ENCODE results near the gene CTDSPL. TPM values are rescaled to one million over a fixed set of nuclear protein-coding genes. Genes with fewer than 3 reads are reported as not detected.

The CTDSPL gene
- total and polyA plus RNA-seq, 2 experiments from 2014 or later = 7.1 to 33.4 TPM

- TF ChIP-seq EZH2phosphoT487 (IDR thresholded peaks at IDR 0.05; ENCODE audit: insufficient read depth, low read depth) (no peak), EZH2 (IDR thresholded peaks at IDR 0.05; ENCODE audit: insufficient read depth, poor library complexity, severe bottlenecking) (no peak)
- H3F3A ChIP-seq (ENCODE audit: insufficient read depth) = peaks cover 30% of the 10 kb centered on the region
- no peak overlapping the region; the same call in 1 of the 2 replicates for H3K27ac ChIP-seq
- H3K9me3 ChIP-seq (ENCODE audit: low read depth) = no peaks in the 10 kb centered on the region
- H3K4me2 ChIP-seq (ENCODE audit: unreplicated experiment) = peak overlapping the region; percentile 4
- DNase-seq = peak; percentile 22
- 0 out of 2 replicates have a peak overlapping the region, but pooled peaks have one; percentile 82 for H3K4me3 ChIP-seq
- H3K79me2 ChIP-seq (ENCODE audit: insufficient read depth) = peaks cover 76% of the 10 kb centered on the region
- H2AFZ ChIP-seq = no peak overlapping the region
- in situ Hi-C loops (cut with MboI) = no loop called here
- no peak overlapping the region for H3K9ac ChIP-seq
- no peaks in the 10 kb centered on the region for H3K9me2 ChIP-seq (ENCODE audit: insufficient read depth)
- no peaks in the 10 kb centered on the region for H3K36me3 ChIP-seq (ENCODE audit: low read depth)
- 60 to 61% methylated on average over 5 of the region's 5 CpGs for WGBS, 2 experiments (ENCODE audit: low coverage in 1 of 2, low lambda C conversion rate in 2 of 2, missing lambda C conversion rate in 2 of 2)
- 0 out of 2 replicates have a peak, but pooled peaks cover 8% of the 10 kb centered on the region for H4K20me1 ChIP-seq (ENCODE audit: insufficient read depth)
- no peaks in the 10 kb centered on the region for H3K27me3 ChIP-seq (replicated peaks; ENCODE audit: insufficient read depth)
- H3K4me1 ChIP-seq (ENCODE audit: insufficient read depth) = peaks cover 27% of the 10 kb centered on the region
These were observed 2.5 kb downstream of the CTDSPL start for GRCh38 chr3:37863949-37864822.

DNA sequence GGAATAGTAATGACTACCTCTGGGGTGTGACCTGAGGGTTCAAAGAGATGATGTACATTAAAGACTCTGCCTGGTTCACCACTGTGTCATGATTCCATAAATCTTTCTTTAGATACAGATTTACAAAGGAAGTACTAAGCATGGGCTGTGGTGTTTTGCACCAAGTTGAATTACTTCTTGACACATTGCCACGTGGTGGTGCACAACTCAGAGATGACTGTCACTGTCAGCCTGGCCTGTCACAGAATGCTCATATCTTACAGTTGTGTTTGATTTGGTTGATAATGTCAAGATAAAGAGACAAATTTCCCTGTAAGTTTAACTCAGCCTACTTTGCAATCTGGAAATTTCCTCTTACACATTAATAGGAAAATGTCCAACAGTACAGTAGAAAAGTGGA is 3.2 kb downstream of the CTDSPL start:
- WGBS, 2 experiments (ENCODE audit: low coverage in 1 of 2, low lambda C conversion rate in 2 of 2, missing lambda C conversion rate in 2 of 2) = 8 to 10% methylated on average over 1 of the region's 1 CpG
- H3F3A ChIP-seq (ENCODE audit: insufficient read depth) = peaks cover 30% of the 10 kb centered on the region
- peaks cover 27% of the 10 kb centered on the region for H3K4me1 ChIP-seq (ENCODE audit: insufficient read depth)
- H3K79me2 ChIP-seq (ENCODE audit: insufficient read depth) = peaks cover 77% of the 10 kb centered on the region
- H4K20me1 ChIP-seq (ENCODE audit: insufficient read depth) = 0 out of 2 replicates have a peak, but pooled peaks cover 8% of the 10 kb centered on the region
- H3K9ac ChIP-seq = no peak overlapping the region
- H3K36me3 ChIP-seq (ENCODE audit: low read depth) = no peaks in the 10 kb centered on the region
- no peak overlapping the region for H3K27ac ChIP-seq
- TF ChIP-seq EZH2phosphoT487 (IDR thresholded peaks at IDR 0.05; ENCODE audit: insufficient read depth, low read depth) = no peak
- no peak for TF ChIP-seq EZH2 (IDR thresholded peaks at IDR 0.05; ENCODE audit: insufficient read depth, poor library complexity, severe bottlenecking)
- DNase-seq = no peak
- H3K4me2 ChIP-seq (ENCODE audit: unreplicated experiment) = no peak overlapping the region
- no peaks in the 10 kb centered on the region for H3K27me3 ChIP-seq (replicated peaks; ENCODE audit: insufficient read depth)
- no peak overlapping the region for H3K4me3 ChIP-seq
- H3K9me2 ChIP-seq (ENCODE audit: insufficient read depth) = no peaks in the 10 kb centered on the region
- no peaks in the 10 kb centered on the region for H3K9me3 ChIP-seq (ENCODE audit: low read depth)
- H2AFZ ChIP-seq = no peak overlapping the region
- in situ Hi-C loops (cut with MboI) = no loop called here

GRCh38 chr3:37867144-37867543 is 5.5 kb downstream of the CTDSPL start:
- Histone ChIP-seq H3K36me3 (ENCODE audit: low read depth) (no peaks in the 10 kb centered on the region), H3K4me2 (ENCODE audit: unreplicated experiment) (no peak overlapping the region), H3K79me2 (ENCODE audit: insufficient read depth) (peaks cover 99% of the 10 kb centered on the region), H3K27ac (no peak overlapping the region), H3K9me3 (ENCODE audit: low read depth) (no peaks in the 10 kb centered on the region), H3K9ac (no peak overlapping the region), H3K27me3 (replicated peaks; ENCODE audit: insufficient read depth) (no peaks in the 10 kb centered on the region), H3F3A (ENCODE audit: insufficient read depth) (peaks cover 30% of the 10 kb centered on the region), H4K20me1 (ENCODE audit: insufficient read depth) (0 out of 2 replicates have a peak, but pooled peaks cover 8% of the 10 kb centered on the region), H3K4me1 (ENCODE audit: insufficient read depth) (peaks cover 27% of the 10 kb centered on the region), H3K4me3 (no peak overlapping the region), H2AFZ (no peak overlapping the region), H3K9me2 (ENCODE audit: insufficient read depth) (no peaks in the 10 kb centered on the region)
- TF ChIP-seq EZH2phosphoT487 (IDR thresholded peaks at IDR 0.05; ENCODE audit: insufficient read depth, low read depth) (no peak), EZH2 (IDR thresholded peaks at IDR 0.05; ENCODE audit: insufficient read depth, poor library complexity, severe bottlenecking) (no peak)
- WGBS, 2 experiments (ENCODE audit: low coverage in 1 of 2, low lambda C conversion rate in 2 of 2, missing lambda C conversion rate in 2 of 2) = 91 to 97% methylated on average over 1 of the region's 1 CpG
- no peak for DNase-seq
- in situ Hi-C loops (cut with MboI) = no loop called here

DNA sequence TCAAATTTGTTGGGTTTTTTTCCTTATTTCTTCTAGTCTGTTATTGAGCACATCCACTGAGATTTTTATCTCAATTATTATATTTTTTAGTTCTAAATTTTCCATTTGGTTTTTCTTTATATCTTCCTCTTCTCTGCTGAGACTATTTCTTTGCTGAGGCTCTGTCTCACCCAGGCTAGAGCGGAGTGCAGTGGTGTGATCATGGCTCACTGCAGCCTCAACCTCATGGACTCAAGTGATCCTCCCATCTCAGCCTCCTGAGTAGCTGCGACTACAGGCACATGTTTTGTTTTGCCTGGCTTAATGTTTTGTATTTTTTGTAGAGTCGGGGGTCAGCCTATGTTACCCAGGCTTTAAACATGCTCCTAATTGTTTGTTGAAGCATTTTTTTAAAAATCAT is 10.2 kb downstream of the CTDSPL start:
- TF ChIP-seq EZH2phosphoT487 (IDR thresholded peaks at IDR 0.05; ENCODE audit: insufficient read depth, low read depth) (no peak), EZH2 (IDR thresholded peaks at IDR 0.05; ENCODE audit: insufficient read depth, poor library complexity, severe bottlenecking) (no peak)
- Histone ChIP-seq H3K79me2 (ENCODE audit: insufficient read depth) (peaks cover 99% of the 10 kb centered on the region), H3K9me3 (ENCODE audit: low read depth) (no peaks in the 10 kb centered on the region), H3K36me3 (ENCODE audit: low read depth) (no peaks in the 10 kb centered on the region; the same call in 1 of the 2 replicates), H3K27ac (no peak overlapping the region), H4K20me1 (ENCODE audit: insufficient read depth) (no peaks in the 10 kb centered on the region), H3K4me3 (no peak overlapping the region), H3K9ac (no peak overlapping the region), H3K4me2 (ENCODE audit: unreplicated experiment) (no peak overlapping the region), H2AFZ (no peak overlapping the region), H3K27me3 (replicated peaks; ENCODE audit: insufficient read depth) (no peaks in the 10 kb centered on the region), H3K9me2 (ENCODE audit: insufficient read depth) (no peaks in the 10 kb centered on the region), H3F3A (ENCODE audit: insufficient read depth) (no peaks in the 10 kb centered on the region), H3K4me1 (ENCODE audit: insufficient read depth) (no peaks in the 10 kb centered on the region)
- in situ Hi-C loops (cut with MboI) = no loop called here
- WGBS, 2 experiments (ENCODE audit: low coverage in 1 of 2, low lambda C conversion rate in 2 of 2, missing lambda C conversion rate in 2 of 2) = 77 to 82% methylated on average over 3 of the region's 3 CpGs
- DNase-seq = no peak
